NOMO-1 (cell line): ENCODE data around the gene EDIL3.
"Not testable (repeated sequence)": the region's sequence is repeated elsewhere in the genome, so short reads cannot be mapped to it uniquely, and the experiment has no call there.

Source experiments
- DNase-seq, 2 experiments: peaks; one replicate each; lab custom pipeline; 2025; ENCODE audit not compliant: unreplicated experiment in 2 of 2; lab: John Stamatoyannopoulos, UW

Gene EDIL3

DNA sequence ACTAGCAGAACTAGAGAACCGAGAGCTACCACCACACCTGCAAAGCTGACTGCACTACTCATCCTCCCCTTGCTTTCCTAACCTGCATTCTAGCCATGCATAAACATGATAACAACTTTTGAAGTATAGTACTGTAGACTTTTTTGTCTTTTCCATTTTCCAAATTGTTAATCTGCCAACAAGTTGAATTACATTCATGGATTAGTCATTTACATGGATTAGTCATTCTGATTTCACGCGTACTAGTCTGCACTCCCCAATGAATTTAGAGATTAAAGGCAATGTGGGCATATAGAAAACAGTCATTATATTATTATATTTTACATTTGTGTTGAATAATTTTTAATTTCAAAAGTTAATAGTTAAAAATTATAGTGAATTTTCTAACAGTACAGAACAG lies 81.4 kb downstream of the EDIL3 start:
- DNase-seq: no peak

DNA sequence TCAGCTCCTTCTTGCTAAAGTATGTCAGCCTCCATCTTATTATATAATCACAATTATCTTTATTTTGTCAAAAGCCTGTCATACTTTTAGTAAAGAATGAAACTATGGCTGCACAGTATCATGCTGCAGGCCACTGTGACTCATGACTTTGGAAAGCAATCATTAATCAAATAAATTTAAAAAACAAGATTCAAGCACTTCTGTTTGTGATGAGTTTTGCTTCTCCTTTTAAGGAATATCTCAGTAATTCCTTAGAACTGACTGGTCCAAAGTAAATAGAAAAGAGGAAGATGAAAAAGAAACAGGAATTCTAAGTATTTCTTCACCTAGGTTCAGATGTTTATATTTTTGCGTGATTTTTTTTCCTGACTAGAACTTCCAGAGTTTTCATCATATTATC lies 83.1 kb downstream of the EDIL3 start:
- DNase-seq: no peak

DNA sequence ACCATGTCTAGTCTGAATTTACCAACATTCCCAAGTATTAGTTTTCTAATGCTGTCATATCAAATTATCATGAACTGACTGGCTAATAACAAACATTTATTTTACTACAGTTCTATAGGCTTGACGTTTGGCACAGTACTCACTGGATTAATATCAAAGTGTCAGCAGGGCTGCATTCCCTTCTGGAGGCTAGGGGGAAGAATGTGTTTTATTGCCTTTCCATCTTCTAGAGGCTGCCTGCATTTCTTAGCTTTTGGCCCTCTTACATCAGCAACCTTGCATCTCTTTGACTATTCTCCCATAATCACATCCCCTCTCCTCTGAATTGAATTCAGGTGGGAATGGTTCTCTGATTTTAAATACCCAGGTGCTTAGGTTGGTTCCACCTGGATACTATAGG lies 84.7 kb downstream of the EDIL3 start:
- no peak for DNase-seq

DNA sequence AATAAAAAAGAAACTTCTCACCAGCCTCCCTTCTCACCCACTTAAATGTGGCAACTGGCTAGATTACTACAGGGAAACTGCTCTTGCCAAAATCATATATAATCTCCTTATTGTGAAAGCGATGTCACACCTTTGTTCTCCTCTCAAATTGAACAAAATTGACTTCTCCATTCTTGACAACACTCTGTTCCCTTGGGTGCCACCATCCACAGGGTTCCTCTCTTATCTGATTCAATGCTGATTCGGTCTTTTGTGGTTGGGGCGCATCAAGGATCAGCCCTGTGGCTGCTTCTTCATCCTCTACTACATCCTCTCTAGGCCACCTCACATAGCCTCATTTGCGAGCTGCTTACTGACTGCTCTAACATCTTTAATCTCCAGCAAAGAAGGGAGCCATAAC lies 86.1 kb downstream of the EDIL3 start:
- DNase-seq: no peak

DNA sequence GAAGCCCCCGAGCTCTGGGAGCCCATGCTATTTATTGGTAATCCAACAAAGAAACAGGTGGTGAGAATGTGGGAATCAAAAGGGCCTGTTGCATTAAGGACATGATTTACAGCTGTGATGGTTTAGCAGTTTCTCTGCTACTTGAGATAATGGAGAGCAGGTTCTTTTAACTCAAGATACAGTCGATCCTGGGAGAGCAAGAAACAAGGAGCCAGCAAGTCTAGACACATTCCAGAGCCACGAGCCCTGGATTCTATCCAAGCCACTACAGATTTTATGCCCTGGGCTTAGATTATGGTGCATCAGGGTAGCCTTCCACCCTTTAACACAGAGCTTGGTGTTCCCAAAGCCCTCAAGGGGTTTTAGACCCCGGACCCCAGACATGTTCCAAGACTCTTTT lies 87.0 kb downstream of the EDIL3 start:
- DNase-seq: not testable (repeated sequence)

DNA sequence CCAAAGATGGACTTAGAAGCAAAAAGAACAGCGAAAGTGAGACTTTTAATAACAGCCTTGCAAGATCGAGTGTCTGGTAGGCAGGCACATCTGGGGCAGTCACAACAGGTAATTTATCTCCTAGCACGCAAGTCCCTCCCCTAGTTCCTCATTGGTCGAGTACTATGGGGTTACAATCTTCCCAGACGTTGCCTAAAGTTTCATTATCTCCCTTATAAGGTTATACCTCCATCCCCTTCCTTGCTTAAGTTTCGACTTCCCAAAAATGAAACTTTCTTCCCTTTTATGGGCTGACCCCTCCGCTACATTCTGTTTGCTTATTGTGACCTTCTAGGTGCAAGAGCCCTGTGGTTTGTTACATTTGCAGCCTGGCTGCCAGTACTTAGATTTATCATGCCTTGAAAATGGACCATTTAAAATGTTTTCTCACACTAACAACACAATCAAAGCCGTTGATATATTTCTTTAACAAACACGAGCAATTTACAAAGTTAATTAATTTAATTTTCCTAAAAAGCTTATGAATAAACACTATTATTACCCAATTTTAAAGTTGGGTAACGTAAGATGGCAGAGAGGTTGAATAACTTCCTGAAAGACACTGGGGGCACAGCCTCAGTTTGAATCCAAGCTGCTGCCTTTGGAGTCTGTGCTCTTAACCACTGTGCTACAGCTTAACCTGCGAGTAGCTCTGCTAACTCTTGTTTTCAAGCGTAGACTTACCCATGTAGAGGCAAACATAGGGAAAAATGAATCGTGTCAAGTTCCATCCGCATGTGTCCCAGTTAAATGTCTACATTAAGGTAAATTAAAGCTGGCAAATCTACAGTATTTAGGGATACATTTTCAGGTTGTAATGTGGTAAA lies 91.7 kb downstream of the EDIL3 start:
- DNase-seq: peak; percentile 37 to 50

DNA sequence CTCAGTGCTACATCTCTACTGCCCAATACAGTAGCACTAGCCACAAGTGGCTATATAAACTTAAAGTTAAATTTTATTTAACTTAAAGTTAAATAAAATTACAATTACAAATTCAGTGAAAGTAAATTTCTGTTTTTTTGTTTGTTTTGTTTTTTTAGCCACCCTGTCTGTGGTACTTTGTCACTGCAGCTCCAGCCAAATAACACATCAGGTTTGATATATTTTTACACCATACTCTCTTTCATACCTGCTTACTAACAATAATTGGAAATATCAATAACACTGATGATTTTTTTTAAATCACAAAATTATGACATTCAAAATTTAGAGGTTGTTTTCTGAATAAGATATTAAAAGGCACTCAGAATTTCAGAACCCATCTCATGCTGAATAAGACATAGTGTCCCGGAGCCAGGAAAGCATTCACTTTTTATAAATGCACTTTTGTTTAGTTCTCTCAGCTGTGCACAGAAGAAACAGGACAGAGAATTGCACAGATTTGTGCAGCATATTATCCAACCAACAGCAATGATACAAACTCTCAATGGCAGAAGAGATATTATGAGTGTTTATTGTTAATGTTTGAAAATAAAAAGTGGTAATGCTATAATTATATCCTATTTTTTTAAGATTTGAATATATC lies 92.6 kb downstream of the EDIL3 start:
- no peak for DNase-seq

DNA sequence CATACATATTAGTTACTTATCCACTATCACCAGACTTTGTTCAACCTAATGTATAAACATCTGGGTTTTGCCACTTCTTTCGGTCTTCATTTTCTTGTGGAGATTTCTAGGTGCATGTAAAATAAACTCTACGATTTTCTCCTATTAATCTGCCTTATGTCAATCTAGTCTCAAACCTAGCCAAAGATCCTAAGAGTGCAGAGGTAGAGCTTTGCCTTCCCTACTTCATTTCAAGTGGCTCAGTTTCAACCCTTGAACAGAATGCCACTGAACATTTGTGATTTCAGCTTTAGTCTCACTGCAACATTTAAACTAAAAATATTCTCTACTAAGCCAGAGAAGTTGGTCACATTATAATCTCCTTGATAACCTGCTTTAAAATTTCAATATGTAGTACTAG lies 94.0 kb downstream of the EDIL3 start:
- no peak for DNase-seq

DNA sequence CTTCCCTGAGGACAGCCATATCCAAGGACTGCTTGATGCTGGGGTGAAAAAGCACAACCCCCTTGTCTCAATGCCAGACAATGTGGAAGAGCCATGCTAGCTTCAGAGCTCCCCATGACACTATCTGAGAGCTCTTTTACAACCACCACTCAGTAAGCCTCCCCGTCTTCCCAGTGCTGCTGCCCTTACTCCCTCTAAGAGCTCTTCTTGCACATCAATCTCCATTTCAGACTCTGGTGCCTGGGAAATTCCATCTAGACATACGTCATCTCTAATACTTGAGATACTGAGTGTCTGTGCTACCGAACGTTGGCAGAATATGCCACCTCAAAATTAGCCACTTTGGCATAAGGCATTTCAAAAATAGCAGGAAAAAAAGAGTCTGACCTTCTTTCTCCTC lies 94.5 kb downstream of the EDIL3 start:
- DNase-seq: no peak

DNA sequence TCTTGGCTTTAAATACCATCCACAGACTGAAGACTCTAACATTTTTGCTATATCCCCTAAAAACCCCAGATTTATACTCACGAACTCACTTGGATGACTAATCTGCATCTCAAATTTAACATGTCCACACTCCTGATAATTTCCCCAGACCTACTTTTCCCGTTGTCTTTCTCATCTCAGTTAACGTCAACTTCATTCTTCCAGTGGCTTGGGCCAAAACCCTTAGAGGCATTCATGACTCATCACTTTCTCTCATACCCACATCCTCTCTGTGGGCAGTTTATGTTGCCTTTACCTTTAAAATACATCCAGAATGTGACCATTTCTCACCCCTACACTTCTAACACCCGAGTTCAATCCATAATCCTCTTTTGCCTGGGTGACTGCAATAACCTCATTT lies 96.7 kb downstream of the EDIL3 start:
- DNase-seq: peak; percentile 61 to 72

DNA sequence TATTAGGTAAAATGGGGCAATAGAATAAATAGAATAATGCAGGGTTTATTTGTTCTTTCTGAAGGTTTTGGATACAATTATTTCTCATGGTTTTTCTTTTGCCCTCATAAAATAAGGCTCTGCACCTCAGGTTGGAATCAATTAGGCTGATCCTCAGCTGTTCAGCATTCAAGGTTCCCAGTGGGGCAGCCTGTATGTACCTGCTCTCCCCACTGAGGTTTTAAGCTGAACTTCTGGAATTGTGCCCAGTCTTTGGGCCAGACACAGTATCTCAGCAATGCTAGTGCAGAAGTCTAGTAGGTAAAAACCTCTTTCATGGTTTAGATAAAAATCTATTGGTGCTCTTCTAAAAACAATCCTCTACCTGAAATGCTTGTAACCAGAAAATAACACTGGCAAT lies 98.0 kb downstream of the EDIL3 start:
- no peak for DNase-seq

DNA sequence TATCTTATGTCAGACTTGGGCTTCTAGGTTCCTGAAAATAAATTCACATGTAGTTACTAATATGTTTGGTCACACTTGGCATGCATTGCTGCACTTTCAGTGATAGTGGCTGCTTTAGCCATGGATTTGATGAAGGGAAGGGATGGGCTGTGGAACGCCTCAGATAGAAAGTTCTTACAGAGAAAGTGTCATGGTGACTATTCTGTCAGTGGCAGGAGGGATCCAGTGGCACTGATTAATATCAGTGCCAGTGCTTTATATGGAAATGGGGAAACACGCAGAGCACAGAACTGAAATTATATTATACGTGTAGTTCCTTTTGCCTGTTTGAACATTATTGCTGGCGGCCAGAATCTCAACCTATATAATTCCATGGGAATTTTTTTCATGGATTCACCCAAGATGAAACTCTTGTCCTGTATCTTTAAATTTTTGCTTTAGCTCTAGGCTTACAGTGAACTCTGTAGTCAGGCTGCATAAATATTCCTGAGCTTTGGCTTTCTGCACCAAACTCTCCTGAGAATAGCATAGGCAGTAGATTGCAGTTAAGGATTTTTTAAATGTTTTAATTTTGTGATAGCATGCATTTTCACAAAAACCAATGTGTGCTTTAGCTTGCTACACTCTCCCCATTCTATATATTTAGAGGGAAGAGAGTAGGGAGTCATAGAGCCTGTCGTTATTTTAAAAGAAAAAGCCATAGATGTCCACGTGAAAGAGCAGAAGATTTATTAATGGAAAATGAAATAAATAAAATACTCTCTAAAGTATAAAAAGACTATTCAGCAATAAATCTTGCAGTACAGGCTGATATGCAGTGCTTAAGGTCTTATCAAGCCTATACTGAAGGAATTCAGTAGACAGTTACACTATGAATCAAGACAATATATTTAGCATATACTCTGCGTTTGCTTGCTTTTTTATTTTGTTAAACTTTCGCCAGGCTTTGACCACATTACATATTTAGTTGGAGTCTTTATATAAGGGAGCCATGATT lies 98.7 kb downstream of the EDIL3 start:
- DNase-seq: no peak

DNA sequence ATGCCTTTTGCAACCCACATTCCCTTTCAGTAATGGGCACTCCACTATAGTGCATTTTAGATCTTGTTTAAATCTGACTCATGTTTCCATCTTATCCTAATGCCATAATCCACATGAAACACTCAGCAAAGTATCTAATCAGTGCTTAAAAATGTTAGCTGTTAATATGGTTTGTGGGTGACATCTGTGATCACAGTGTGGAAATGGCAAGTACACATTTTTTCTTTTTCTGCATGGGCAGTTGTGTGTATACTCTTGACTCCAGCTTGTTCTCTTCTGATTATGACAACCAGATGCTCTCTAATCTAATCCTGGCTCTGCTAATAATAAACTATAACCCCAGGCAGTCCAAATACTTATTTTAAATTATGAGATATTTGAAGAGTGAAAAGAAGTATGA lies 103.3 kb downstream of the EDIL3 start:
- no peak for DNase-seq

DNA sequence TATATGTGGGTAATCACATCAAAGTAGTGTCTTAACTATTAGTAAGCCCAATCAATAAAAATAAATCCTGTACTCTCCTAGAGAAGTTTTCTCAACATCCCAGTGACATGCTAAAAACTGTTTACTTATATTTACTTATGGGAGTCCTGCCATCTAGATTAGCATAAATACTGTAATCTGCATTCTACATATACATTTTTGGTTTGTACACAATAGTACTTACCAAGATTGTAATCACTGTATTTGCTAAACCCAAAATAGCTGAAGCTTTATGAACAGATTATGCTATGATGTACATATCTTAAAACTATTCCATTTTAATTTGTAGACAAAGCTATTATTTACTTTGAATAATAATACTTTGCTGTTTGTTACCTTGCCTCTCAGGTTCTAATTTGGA lies 105.4 kb downstream of the EDIL3 start:
- DNase-seq: no peak

DNA sequence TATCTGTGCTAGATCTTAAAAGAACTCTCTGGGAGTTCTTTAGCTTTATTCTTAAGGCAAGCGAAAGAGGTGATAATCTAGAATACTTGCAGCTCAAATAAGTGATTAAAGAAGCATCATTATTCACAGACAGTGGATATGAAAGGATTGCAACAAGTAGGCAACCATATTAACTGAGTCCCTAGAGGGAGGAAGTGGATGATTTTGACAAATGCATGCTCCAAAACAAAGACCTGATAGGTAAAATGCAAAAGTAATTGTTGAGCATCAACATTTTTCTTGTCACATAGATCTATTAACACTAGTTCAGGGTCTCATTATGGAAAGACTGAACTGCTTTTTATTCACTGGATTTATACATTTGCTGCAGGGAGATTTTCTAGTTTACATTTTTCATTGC lies 109.1 kb downstream of the EDIL3 start:
- no peak for DNase-seq

DNA sequence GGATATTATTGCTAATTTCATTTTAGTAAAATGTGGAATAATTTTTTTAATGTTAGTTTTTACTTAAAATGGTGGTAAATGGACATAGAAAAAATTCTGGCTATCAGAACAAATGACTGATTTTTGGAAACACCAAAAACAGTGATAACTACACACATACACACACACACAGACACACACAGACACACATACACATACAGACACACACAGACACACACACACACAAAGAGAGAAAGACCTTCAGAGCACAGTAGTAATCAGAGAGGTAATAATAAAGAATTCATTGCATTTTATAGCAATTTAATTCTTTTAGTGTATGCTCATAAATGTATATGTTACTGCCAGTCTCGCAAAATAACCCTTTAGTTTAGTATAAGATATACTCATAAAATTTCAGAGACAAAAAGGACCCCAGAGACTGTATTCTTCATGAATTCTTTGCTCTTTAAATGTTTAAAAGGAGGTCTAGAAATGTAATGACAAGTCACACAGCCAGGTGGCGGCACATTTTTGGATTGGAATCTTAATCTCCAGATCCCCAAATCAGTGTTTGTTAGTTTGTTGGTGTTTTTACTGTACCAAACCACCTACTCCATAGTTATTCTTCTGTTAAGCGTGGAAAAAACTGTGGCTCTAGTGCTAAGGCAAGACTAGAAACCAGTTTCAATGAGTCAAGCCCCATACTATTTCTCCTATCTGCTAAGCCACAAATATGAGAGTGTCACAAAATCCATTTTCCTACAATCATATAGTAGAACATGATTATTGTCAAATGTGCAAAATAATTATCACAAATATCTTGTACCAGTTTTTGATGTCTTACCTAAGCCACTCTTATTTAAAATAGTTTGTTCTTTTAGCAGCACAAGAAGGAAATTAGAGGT lies 109.9 kb downstream of the EDIL3 start:
- DNase-seq: no peak

DNA sequence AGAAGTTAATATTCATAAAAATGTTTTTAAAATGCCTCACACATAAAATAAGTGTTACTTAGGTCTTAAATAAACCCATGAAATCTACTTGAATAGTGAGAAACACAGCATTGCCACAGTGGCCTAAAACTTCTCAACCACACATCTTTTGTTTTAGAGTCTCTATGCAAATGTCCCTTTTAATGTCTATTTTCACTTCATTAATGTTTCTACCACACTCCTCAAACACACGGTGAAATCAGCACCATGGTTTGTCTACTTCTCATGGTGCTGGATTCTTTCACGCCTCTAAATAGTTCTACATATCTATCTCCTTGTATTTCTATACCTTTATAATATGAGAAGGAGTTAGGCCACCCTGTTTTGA lies 111.2 kb downstream of the EDIL3 start:
- no peak for DNase-seq

DNA sequence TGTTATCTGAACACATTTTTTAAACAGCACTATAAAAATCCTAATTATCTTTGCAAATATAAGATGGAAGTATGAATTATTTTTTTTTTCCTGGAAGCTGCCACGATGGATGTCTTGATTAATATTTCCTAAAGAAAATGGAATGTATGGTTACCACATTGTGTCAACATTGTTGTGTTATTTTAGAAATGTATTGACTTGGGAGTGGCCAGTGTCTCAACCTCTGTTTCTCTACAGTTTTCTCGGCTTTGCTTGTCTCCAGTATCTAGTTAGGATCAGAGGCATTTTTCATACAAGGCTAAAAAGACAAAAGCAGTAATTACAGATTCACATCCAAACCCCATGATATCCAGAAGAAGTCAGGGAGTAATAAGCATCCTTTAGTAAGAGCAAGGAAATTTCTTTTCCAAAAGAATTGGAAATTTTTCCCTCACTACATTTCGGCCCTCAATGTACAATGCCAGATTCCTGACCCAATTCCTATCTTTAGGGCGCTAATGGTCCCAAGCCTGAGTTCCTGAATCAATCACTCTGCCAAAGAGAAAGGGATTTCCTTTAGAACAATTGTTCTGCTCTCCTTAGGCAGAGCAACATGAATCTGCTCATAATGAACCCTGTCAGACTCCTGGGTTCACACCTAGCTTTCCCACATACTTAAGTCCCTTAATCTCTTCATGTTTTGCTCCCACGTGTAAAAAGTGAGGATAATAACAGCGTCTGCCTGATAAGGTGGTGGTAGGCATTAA lies 111.7 kb downstream of the EDIL3 start:
- DNase-seq: no peak

DNA sequence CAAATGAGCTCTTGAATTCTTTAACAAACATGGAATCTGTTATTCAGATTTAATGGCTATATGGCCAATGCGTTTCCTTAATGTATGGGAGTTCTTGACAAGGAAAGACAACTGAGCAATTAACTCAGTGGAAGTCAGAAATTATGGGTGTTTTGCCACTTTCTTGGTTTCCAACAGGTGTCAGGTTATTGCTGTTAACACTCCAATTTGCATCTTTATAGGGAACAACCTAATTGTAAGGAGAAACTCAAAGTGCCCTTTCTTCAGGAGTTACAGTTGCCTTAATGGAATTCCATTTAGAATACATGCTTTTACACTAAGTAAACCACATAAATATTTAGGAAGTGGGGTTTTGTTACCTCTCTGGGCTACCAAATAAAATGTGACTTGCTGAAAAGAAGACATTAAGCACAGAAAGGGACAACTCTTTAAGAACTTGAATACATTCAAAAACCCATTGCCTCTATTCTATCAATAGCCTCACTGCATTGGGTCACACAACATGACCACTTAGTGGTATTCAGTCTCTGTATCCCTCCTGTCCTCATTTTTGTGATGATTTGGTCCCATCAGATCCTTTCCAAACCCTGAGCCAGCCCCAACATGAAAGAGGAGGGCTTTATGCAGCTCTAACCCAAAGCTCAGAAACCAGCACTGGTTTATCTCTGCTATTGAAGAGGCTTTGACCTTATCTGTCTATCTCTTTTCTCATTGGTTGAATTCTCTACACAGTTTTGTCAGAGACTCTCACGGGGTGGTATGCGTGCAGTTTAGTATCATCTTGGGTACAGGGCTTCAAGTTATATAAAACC lies 118.7 kb downstream of the EDIL3 start:
- DNase-seq: no peak
